SK-N-SH (cell line): Measurements from ENCODE around the gene LCN1. TPM values are rescaled to one million over a fixed set of nuclear protein-coding genes. Genes with fewer than 3 reads are reported as not detected.

Experiments used
- CTCF ChIA-PET: fragments of 300-600, 350-600 bp; formaldehyde crosslinking; extraction: SDS; loops from one replicate; lab custom pipeline; 2021; lab: Yijun Ruan, JAX
- POLR2A ChIA-PET: fragments of 350-600 bp; sonication (Branson Sonifier 250); formaldehyde crosslinking; extraction: SDS; loops from one replicate; lab custom pipeline; 2020; ENCODE audit warnings: antibody characterized with exemption, inconsistent platforms; lab: Yijun Ruan, JAX
- DNase-seq: peaks from one replicate; pipeline ENCODE4 v3.0.0; 2012
- H2AFZ ChIP-seq: fragments of 200-600 bp; sonication (generic); 2 replicates; pipeline ENCODE4 v1.8.1; 2016; ENCODE audit warnings: antibody characterized with exemption, mild to moderate bottlenecking, low read depth
- H3F3A ChIP-seq: fragments of 200-600 bp; sonication (generic); replicated peaks from 2 replicates; pipeline ENCODE3; 2016; ENCODE audit warnings: antibody characterized with exemption, mild to moderate bottlenecking; ENCODE audit not compliant: insufficient read depth
- H3K27ac ChIP-seq, 2 experiments: fragments of 200-500 bp in 1 of 2; fragments of 200-600 bp in 1 of 2; sonication (Bioruptor generic) in 1 of 2; sonication (generic), shearing (Covaris generic) in 1 of 2; 2 replicates each; pipeline versions ENCODE4 v1.5.1 to v1.6.1; 2014 to 2016; ENCODE audit warnings: low read depth in 2 of 2, inconsistent platforms in 1 of 2, low read length in 1 of 2, mild to moderate bottlenecking in 1 of 2, mixed read lengths in 1 of 2
- H3K27me3 ChIP-seq: fragments of 200-600 bp; sonication (generic), shearing (Covaris generic); 2 replicates; pipeline ENCODE4 v1.6.1; 2016; ENCODE audit warnings: mixed run types; ENCODE audit not compliant: insufficient read depth
- H3K36me3 ChIP-seq, 2 experiments: fragments of 200-500 bp in 1 of 2; fragments of 200-600 bp in 1 of 2; sonication (Bioruptor generic) in 1 of 2; sonication (generic) in 1 of 2; replicated peaks in 1 of 2; 2 replicates each; pipeline versions ENCODE3 to v1.5.1; 2014 to 2016; ENCODE audit warnings: low read length in 1 of 2, mild to moderate bottlenecking in 1 of 2; ENCODE audit not compliant: insufficient read depth in 2 of 2, control insufficient read depth in 1 of 2
- H3K4me1 ChIP-seq, 2 experiments: fragments of 200-500 bp in 1 of 2; fragments of 200-600 bp in 1 of 2; sonication (Bioruptor generic) in 1 of 2; sonication (generic), shearing (Covaris generic) in 1 of 2; 2 replicates each; pipeline versions ENCODE4 v1.5.1 to v1.6.1; 2014 to 2016; ENCODE audit warnings: low read depth in 1 of 2, low read length in 1 of 2, mixed run types in 1 of 2; ENCODE audit not compliant: insufficient read depth in 2 of 2, control insufficient read depth in 1 of 2
- H3K4me2 ChIP-seq: fragments of 200-600 bp; sonication (generic), shearing (Covaris generic); 2 replicates; pipeline ENCODE4 v1.6.1; 2017; ENCODE audit warnings: mixed run types
- H3K4me3 ChIP-seq, 2 experiments: fragments of 200-500 bp in 1 of 2; fragments of 200-600 bp in 1 of 2; sonication (Bioruptor generic) in 1 of 2; sonication (generic), shearing (Covaris generic) in 1 of 2; 2 replicates each; pipeline versions ENCODE4 v1.5.1 to v1.8.1; 2014 to 2016; ENCODE audit warnings: low read depth in 2 of 2, inconsistent platforms in 1 of 2, low read length in 1 of 2, mild to moderate bottlenecking in 1 of 2, mixed read lengths in 1 of 2, moderate library complexity in 1 of 2
- H3K79me2 ChIP-seq: fragments of 200-600 bp; sonication (generic); 2 replicates; pipeline ENCODE4 v1.8.1; 2017; ENCODE audit warnings: mild to moderate bottlenecking; ENCODE audit not compliant: insufficient read depth
- H3K9ac ChIP-seq: fragments of 200-600 bp; sonication (generic); 2 replicates; pipeline ENCODE4 v1.6.1; 2017; ENCODE audit warnings: mixed run types
- H3K9me2 ChIP-seq: fragments of 200-600 bp; sonication (generic); 2 replicates; pipeline ENCODE4 v1.6.1; 2017; ENCODE audit warnings: mixed run types
- H3K9me3 ChIP-seq: fragments of 200-600 bp; sonication (generic); 2 replicates; pipeline ENCODE4 v1.6.1; 2017; ENCODE audit warnings: mixed run types, mild to moderate bottlenecking, moderate library complexity
- H4K20me1 ChIP-seq: fragments of 200-600 bp; sonication (generic); 2 replicates; pipeline ENCODE4 v1.6.1; 2017; ENCODE audit warnings: mild to moderate bottlenecking, mixed run types; ENCODE audit not compliant: insufficient read depth
- ELF1 ChIP-seq: IDR thresholded peaks from 2 replicates; pipeline ENCODE4 v1.4.0; 2012
- FOSL2 ChIP-seq: IDR thresholded peaks from 2 replicates; pipeline ENCODE4 v1.4.0; 2012; ENCODE audit warnings: low read depth, mild to moderate bottlenecking, moderate library complexity, borderline replicate concordance
- FOXJ3 ChIP-seq: sonication (generic); formaldehyde crosslinking; IDR thresholded peaks from 2 replicates; pipeline ENCODE4 v1.5.1; 2020; ENCODE audit warnings: mild to moderate bottlenecking, missing genetic modification reagents
- FOXM1 ChIP-seq: IDR thresholded peaks from 2 replicates; pipeline ENCODE4 v1.4.0; 2012; ENCODE audit warnings: low read depth, mild to moderate bottlenecking
- GABPA ChIP-seq: IDR thresholded peaks from 2 replicates; pipeline ENCODE4 v1.4.0; 2012; ENCODE audit warnings: low read depth, mild to moderate bottlenecking
- MAX ChIP-seq: IDR thresholded peaks from 2 replicates; pipeline ENCODE4 v1.4.0; 2012; ENCODE audit warnings: low read depth
- MXI1 ChIP-seq: IDR thresholded peaks from 2 replicates; pipeline ENCODE4 v1.6.1; 2012; ENCODE audit warnings: mild to moderate bottlenecking, low read depth, low read length, improper control_type of control experiment
- NRF1 ChIP-seq: IDR thresholded peaks from 2 replicates; pipeline ENCODE4 v1.6.1; 2012; ENCODE audit warnings: low read depth, mild to moderate bottlenecking, low read length
- POLR2AphosphoS5 ChIP-seq: IDR thresholded peaks from 2 replicates; pipeline ENCODE4 v1.6.1; 2012; ENCODE audit warnings: low read depth, low read length
- RCOR1 ChIP-seq: fragments of 150-350 bp; IDR thresholded peaks from 2 replicates; pipeline ENCODE4 v1.6.1; 2017; ENCODE audit warnings: antibody characterized with exemption, low read length
- RXRA ChIP-seq: IDR thresholded peaks from 2 replicates; pipeline ENCODE4 v1.4.0; 2012; ENCODE audit warnings: low read depth, mild to moderate bottlenecking, borderline replicate concordance
- SIN3A ChIP-seq: IDR thresholded peaks from 2 replicates; pipeline ENCODE4 v1.6.1; 2012; ENCODE audit warnings: low read depth, mild to moderate bottlenecking, low read length, moderate library complexity, borderline replicate concordance
- SMC3 ChIP-seq: IDR thresholded peaks from 2 replicates; pipeline ENCODE4 v1.6.1; 2012; ENCODE audit warnings: low read depth, low read length, improper control_type of control experiment
- TAF1 ChIP-seq: IDR thresholded peaks from 2 replicates; pipeline ENCODE4 v1.6.1; 2012; ENCODE audit warnings: low read depth, mild to moderate bottlenecking, low read length, moderate library complexity, borderline replicate concordance
- YY1 ChIP-seq: IDR thresholded peaks from 2 replicates; pipeline ENCODE4 v1.4.0; 2012; ENCODE audit warnings: low read depth, mild to moderate bottlenecking
- WGBS: methylation state at CpG from one replicate; pipeline ENCODE4 v1.1.6; 2017; ENCODE audit warnings: low lambda C conversion rate; 5-methylcytosine and 5-hydroxymethylcytosine counted together
- polyA plus RNA-seq, 3 experiments: library from polyadenylated mRNA; depleted of rRNA; stranded (reverse); fragments of >200 nt; gene quantifications; 2 replicates each; pipeline ENCODE4 v1.2.3, GENCODE V29; 2012

Gene LCN1
- polyA plus RNA-seq, 1 of the 3 experiments (the other 2 are of a cell fraction), result not detected

- H3K4me1 ChIP-seq, result peaks cover 6 to 13% of the 10 kb centered on the region in 2 experiments; a peak in 2 of 4 replicates
- no peaks in the 10 kb centered on the region for H3K27me3 ChIP-seq
- ChIA-PET CTCF (interaction anchor here (0.9 to 1.5 kb wide), 4 partner anchors 20 to 67 kb away, joined by 3 to 6 read pairs (median 3); a partner anchor contains a TSS), POLR2A (interaction anchor here (1.2 kb wide), 1 partner anchor 20 kb away, joined by 9 read pairs; a partner anchor contains a TSS)
- H3K9me2 ChIP-seq, result no peaks in the 10 kb centered on the region
- peaks cover 7% of the 10 kb centered on the region; the same call in 1 of the 2 replicates for H4K20me1 ChIP-seq
- peak; percentile 94 for DNase-seq
- peaks cover 7 to 17% of the 10 kb centered on the region in 2 experiments for H3K36me3 ChIP-seq
- H3K9me3 ChIP-seq, result no peaks in the 10 kb centered on the region
- H3F3A ChIP-seq, result peaks cover 5% of the 10 kb centered on the region
- H2AFZ ChIP-seq, result peak within 1 kb of the TSS; percentile 68; the same call in 1 of the 2 replicates
- TF ChIP-seq TAF1 (no peak), SMC3 (no peak), FOXJ3 (no peak), ELF1 (peak; percentile 42; the same call in 1 of the 2 replicates), RXRA (no peak), MAX (0 out of 2 replicates have a peak, but pooled peaks have one; percentile 24), GABPA (peak; percentile 59; the same call in 1 of the 2 replicates)
- peaks cover 35% of the 10 kb centered on the region for H3K79me2 ChIP-seq
- peak within 1 kb of the TSS; percentile 88 to 90 for H3K4me3 ChIP-seq
- WGBS, result no CpG with 5 or more reads among the region's 103 CpGs
- peak within 1 kb of the TSS; percentile 9 to 74; a peak in 3 of 4 replicates for H3K27ac ChIP-seq
- H3K4me2 ChIP-seq, result peak within 1 kb of the TSS; percentile 97
- H3K9ac ChIP-seq, result peak within 1 kb of the TSS; percentile 78
Observed at GRCh38 chr9:135479469-135480052, 41.7 kb upstream of the LCN1 start, which contains the start of gene PPP1R26. PPP1R26 (plus strand) TSS chr9:135479782; CDS start chr9:135484511, 4,729 bp downstream.

- Histone ChIP-seq H4K20me1 (peaks cover 7% of the 10 kb centered on the region; the same call in 1 of the 2 replicates), H3F3A (peaks cover 5% of the 10 kb centered on the region), H2AFZ (peak overlapping the region; percentile 68; the same call in 1 of the 2 replicates), H3K79me2 (peaks cover 35% of the 10 kb centered on the region), H3K9ac (peak overlapping the region; percentile 78), H3K4me1 (peaks cover 6 to 13% of the 10 kb centered on the region in 2 experiments; a peak in 2 of 4 replicates), H3K9me2 (no peaks in the 10 kb centered on the region), H3K4me3 (peak overlapping the region; percentile 88 to 90), H3K27me3 (no peaks in the 10 kb centered on the region), H3K36me3 (peaks cover 7 to 25% of the 10 kb centered on the region in 2 experiments), H3K4me2 (peak overlapping the region; percentile 97), H3K9me3 (no peaks in the 10 kb centered on the region), H3K27ac (peak overlapping the region in 1 of 2 experiments; percentile 74; a peak in 2 of 4 replicates)
- DNase-seq, result peak; percentile 82
- WGBS, result 0% methylated on average over 1 of the region's 76 CpGs
- TF ChIP-seq RCOR1, result no peak
- TF ChIP-seq NRF1, result no peak
- TF ChIP-seq POLR2AphosphoS5, result no peak
- no peak for TF ChIP-seq FOXM1
- peak; percentile 23 for TF ChIP-seq MXI1
- no peak for TF ChIP-seq FOSL2
- no peak for TF ChIP-seq RXRA
- TF ChIP-seq YY1, result peak; percentile 9; the same call in 1 of the 2 replicates
- TF ChIP-seq SIN3A, result no peak
- TF ChIP-seq SMC3, result no peak
- ChIA-PET POLR2A (interaction anchor here (0.6 to 1.3 kb wide), 3 partner anchors 19 to 788 kb away, joined by 3 to 9 read pairs (median 8); a partner anchor contains a TSS), CTCF (interaction anchor here (0.8 to 3.6 kb wide), 5 partner anchors 19 to 68 kb away, joined by 3 to 23 read pairs (median 3); partner anchors contain the start of gene MRPS2)
Observed at GRCh38 chr9:135480071-135480939, 40.9 kb upstream of the LCN1 start.
